Neural progenitor cell (in vitro differentiated cells): ENCODE data around the gene NT5C2.
"Not testable (repeated sequence)": the region's sequence is repeated elsewhere in the genome, so short reads cannot be mapped to it uniquely, and the experiment has no call there.

Source experiments
- EZH2 ChIP-seq: fragments of 200-600 bp; sonication (generic); IDR thresholded peaks from 2 replicates; pipeline ENCODE4 v1.6.1; 2017; ENCODE audit warnings: antibody characterized with exemption, mild to moderate bottlenecking, moderate library complexity
- EZH2phosphoT487 ChIP-seq: fragments of 200-600 bp; sonication (generic); IDR thresholded peaks from 2 replicates; pipeline ENCODE4 v1.6.1; 2017; ENCODE audit warnings: antibody characterized with exemption
- TF ChIP-seq, protein P1 (sequence below): fragments of 200-600 bp; sonication (generic); IDR thresholded peaks from 2 replicates; pipeline ENCODE4 v1.5.1; 2017; ENCODE audit warnings: antibody characterized with exemption, mild to moderate bottlenecking

DNA sequence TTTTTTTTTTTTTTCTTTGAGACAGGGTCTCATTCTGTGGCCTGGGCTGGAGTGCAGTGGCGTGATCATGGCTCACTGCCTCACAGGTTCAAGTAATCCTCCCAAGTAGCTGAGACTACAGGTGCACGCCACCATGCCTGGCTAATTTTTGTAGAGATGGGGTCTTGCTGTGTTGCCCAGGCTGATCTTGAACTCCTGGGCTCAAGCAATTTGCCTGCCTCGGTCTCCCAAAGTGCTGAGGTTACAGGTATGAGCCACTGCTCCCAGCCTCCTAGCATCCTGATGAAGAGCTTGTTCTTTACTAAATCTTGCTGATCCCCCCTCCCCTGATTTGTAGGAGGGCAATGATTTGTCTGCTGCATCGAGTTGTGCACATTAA lies 126.0 kb downstream of the NT5C2 start:
- TF ChIP-seq, protein P1, sequence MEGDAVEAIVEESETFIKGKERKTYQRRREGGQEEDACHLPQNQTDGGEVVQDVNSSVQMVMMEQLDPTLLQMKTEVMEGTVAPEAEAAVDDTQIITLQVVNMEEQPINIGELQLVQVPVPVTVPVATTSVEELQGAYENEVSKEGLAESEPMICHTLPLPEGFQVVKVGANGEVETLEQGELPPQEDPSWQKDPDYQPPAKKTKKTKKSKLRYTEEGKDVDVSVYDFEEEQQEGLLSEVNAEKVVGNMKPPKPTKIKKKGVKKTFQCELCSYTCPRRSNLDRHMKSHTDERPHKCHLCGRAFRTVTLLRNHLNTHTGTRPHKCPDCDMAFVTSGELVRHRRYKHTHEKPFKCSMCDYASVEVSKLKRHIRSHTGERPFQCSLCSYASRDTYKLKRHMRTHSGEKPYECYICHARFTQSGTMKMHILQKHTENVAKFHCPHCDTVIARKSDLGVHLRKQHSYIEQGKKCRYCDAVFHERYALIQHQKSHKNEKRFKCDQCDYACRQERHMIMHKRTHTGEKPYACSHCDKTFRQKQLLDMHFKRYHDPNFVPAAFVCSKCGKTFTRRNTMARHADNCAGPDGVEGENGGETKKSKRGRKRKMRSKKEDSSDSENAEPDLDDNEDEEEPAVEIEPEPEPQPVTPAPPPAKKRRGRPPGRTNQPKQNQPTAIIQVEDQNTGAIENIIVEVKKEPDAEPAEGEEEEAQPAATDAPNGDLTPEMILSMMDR, result not testable (repeated sequence)
- TF ChIP-seq EZH2phosphoT487, EZH2: not testable (repeated sequence)
